DMS53 treated with DMSO at 0.1 percent for 48 hours (cell line): ENCODE measurements around the gene MYBL2.
"Not testable (repeated sequence)": the region's sequence is repeated elsewhere in the genome, so short reads cannot be mapped to it uniquely, and the experiment has no call there.

ENCODE experiments used
- DNase-seq: peaks from one replicate; lab custom pipeline; 2025; ENCODE audit not compliant: unreplicated experiment; lab: John Stamatoyannopoulos, UW

Gene MYBL2

GRCh38 chr20:43666376-43667328, at the start of gene MYBL2:
Gene MYBL2 (plus strand): TSS chr20:43667114. CDS start chr20:43667284, 170 bp downstream.
- peak; percentile 53 for DNase-seq

- no peak for DNase-seq
Observed at GRCh38 chr20:43631598-43631997, 35.3 kb upstream of the MYBL2 start.

GRCh38 chr20:43636429-43636828, 30.5 kb upstream of the MYBL2 start:
- DNase-seq: no peak

- no peak for DNase-seq
Observed at GRCh38 chr20:43642548-43642947, 24.4 kb upstream of the MYBL2 start.

- no peak for DNase-seq
Observed at GRCh38 chr20:43650997-43651525, 15.9 kb upstream of the MYBL2 start.

GRCh38 chr20:43651650-43652184, 15.2 kb upstream of the MYBL2 start:
- not testable (repeated sequence) for DNase-seq

GRCh38 chr20:43653966-43654365, 12.9 kb upstream of the MYBL2 start:
- DNase-seq: no peak

GRCh38 chr20:43655176-43655575, 11.7 kb upstream of the MYBL2 start:
- DNase-seq: not testable (repeated sequence)

GRCh38 chr20:43655937-43656336, 11.0 kb upstream of the MYBL2 start:
- DNase-seq: no peak

- peak; percentile 29 for DNase-seq
Observed at GRCh38 chr20:43658069-43658722, 8.7 kb upstream of the MYBL2 start.

- no peak for DNase-seq
Observed at GRCh38 chr20:43658723-43659419, 8.0 kb upstream of the MYBL2 start.

- no peak for DNase-seq
Observed at GRCh38 chr20:43662943-43663655, 3.8 kb upstream of the MYBL2 start.

- no peak for DNase-seq
Observed at GRCh38 chr20:43665466-43666176, 1.3 kb upstream of the MYBL2 start.

GRCh38 chr20:43667341-43668132, 623 bp downstream of the MYBL2 start:
- DNase-seq: no peak

- DNase-seq: no peak
Observed at GRCh38 chr20:43669332-43669731, 2.4 kb downstream of the MYBL2 start.

- no peak for DNase-seq
Observed at GRCh38 chr20:43670423-43670822, 3.5 kb downstream of the MYBL2 start.

GRCh38 chr20:43676368-43676767, 9.5 kb downstream of the MYBL2 start:
- DNase-seq: no peak

- DNase-seq: no peak
Observed at GRCh38 chr20:43680981-43681380, 14.1 kb downstream of the MYBL2 start.

GRCh38 chr20:43681468-43681942, 14.6 kb downstream of the MYBL2 start:
- DNase-seq: no peak
